Activated CD4-positive, alpha-beta T cell treated with anti-CD3 and anti-CD28 coated beads for 36 hours (primary cell): ENCODE results near the gene ARRB1. TPM values are rescaled to one million over a fixed set of nuclear protein-coding genes. Genes with fewer than 3 reads are reported as not detected.

Experiments used
- ATAC-seq: fragments of 200-7000 bp; cut with Tn5 transposase; one replicate; pipeline ENCODE4 v1.10.0; 2021; ENCODE audit warnings: mild to moderate bottlenecking, moderate library complexity
- CTCF ChIA-PET: fragments of 350-600 bp; sonication (Branson Sonifier 250); formaldehyde crosslinking; loops from one replicate; lab custom pipeline; 2021; ENCODE audit warnings: antibody characterized with exemption; lab: Charles Lee
- POLR2A ChIA-PET: fragments of 350-600 bp; sonication (Branson Sonifier 250); formaldehyde crosslinking; loops from one replicate; lab custom pipeline; 2021; ENCODE audit warnings: antibody characterized with exemption, inconsistent platforms; lab: Charles Lee
- DNase-seq: peaks from one replicate; pipeline ENCODE4 v3.0.0-alpha.2; 2020
- H3K27ac Mint-ChIP-seq: one replicate; pipeline ENCODE4 v1.8.0; 2021; ENCODE audit warnings: mixed read lengths
- H3K27me3 Mint-ChIP-seq: one replicate; pipeline ENCODE4 v1.8.0; 2021; ENCODE audit warnings: mixed read lengths
- H3K36me3 Mint-ChIP-seq: one replicate; pipeline ENCODE4 v1.8.0; 2021; ENCODE audit warnings: low read depth, mixed read lengths
- H3K4me1 Mint-ChIP-seq: one replicate; pipeline ENCODE4 v1.8.0; 2021; ENCODE audit warnings: mixed read lengths
- H3K4me3 Mint-ChIP-seq: one replicate; pipeline ENCODE4 v1.8.0; 2021; ENCODE audit warnings: mild to moderate bottlenecking, moderate library complexity, mixed read lengths
- H3K9me3 Mint-ChIP-seq: one replicate; pipeline ENCODE4 v1.8.0; 2021; ENCODE audit warnings: low read depth, mixed read lengths
- intact Hi-C, 2 experiments: fragments of 100-400 bp; cut with DNase I in 1 of 2; cut with micrococcal nuclease in 1 of 2; formaldehyde crosslinking; loops; one replicate each; pipeline versions ENCODE4 v1.14.2 to v1.15.1; 2022 to 2024; cut with DNase I, micrococcal nuclease
- total RNA-seq, 2 experiments: library from RNA; stranded (reverse); gene quantifications; one replicate each; pipeline ENCODE4 v1.2.3, GENCODE V29; 2021

Gene ARRB1
- total RNA-seq, 2 experiments from 2014 or later: 21.0 to 21.8 TPM

DNA sequence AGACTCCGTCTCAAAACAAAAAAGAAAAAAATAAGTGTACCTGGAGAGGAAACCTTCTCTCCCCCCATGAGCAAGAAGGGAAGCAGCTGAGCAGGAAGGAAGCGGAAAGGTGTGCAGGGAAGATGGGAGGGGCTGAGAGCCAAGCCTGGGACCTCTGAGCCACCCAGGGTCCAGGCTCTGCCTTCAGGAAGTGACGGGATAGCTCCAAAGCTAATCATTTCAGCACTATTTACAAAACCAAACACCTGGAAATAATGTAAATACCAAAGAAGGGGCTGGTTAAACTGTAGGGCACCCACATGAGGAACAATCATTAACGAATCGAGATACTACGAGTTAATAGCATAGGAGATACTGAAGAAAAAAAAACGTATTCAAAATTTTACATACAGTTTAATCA lies 27.9 kb downstream of the ARRB1 start:
- Mint-ChIP-seq H3K36me3 (peaks cover 3% of the 10 kb centered on the region), H3K4me3 (no peak overlapping the region), H3K27ac (no peak overlapping the region), H3K9me3 (no peaks in the 10 kb centered on the region), H3K27me3 (no peaks in the 10 kb centered on the region), H3K4me1 (peaks cover 50% of the 10 kb centered on the region)
- intact Hi-C loops: no loop called here
- ChIA-PET CTCF (interaction anchor here (0.6 kb wide), 1 partner anchor 598 kb away, joined by 3 read pairs; no protein-coding TSS in a partner anchor), POLR2A (no interaction called here)
- DNase-seq (no peak), ATAC-seq (no peak)

DNA sequence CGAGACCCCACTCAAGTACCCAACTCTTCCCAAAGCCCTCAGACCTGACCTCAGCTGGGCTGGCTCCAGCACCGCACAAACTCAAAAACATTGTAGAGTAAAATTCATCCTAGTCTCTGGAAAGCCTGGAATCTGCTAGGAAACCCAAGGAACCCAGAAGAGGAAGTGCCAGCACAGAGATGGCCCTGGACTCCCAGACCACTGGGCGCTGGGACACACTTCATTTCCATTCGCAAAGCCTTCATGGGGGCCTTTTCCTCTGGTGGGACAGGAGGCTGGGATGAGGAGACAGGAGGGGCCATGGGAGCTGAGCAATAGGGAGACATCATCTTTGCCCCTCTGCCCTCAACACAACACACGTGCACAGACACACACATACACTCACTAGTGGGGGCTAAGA lies 30.8 kb downstream of the ARRB1 start:
- POLR2A ChIA-PET: no interaction called here
- no peak for DNase-seq
- CTCF ChIA-PET: no interaction called here
- intact Hi-C loops: no loop called here
- no peak overlapping the region for H3K4me3 Mint-ChIP-seq
- H3K9me3 Mint-ChIP-seq: no peaks in the 10 kb centered on the region
- no peaks in the 10 kb centered on the region for H3K27me3 Mint-ChIP-seq
- ATAC-seq: no peak
- no peaks in the 10 kb centered on the region for H3K36me3 Mint-ChIP-seq
- peaks cover 31% of the 10 kb centered on the region for H3K4me1 Mint-ChIP-seq
- H3K27ac Mint-ChIP-seq: no peak overlapping the region

DNA sequence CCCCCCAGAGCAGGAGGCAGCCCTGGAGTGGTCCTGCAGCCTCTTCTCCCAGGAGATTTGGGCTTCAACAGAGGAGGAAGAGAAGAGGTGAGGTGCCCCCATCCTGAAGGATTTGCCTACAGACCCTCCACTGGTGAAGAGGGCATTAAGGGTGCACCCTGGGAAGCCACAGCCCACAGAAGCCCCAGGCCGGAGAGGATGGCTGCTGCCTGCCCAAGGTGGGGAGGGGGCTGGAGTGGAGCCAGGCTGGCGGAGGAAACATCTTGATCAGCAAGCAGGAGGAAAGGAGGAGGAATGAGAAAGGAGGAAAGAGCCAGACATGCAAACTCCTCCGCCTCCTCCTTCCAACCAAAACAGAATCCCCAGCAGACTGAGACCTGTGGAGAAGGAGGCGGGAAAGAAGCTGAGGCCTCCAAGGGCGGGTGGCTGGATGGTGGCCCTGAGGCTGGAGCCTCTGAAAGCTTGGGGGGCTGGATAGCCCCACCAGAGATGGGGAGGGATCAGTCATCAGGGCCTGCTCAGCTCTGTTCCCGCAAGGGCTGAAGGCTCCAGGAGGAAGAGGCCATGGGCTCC lies 31.3 kb downstream of the ARRB1 start:
- H3K27me3 Mint-ChIP-seq: no peaks in the 10 kb centered on the region
- H3K4me1 Mint-ChIP-seq: peaks cover 33% of the 10 kb centered on the region
- ATAC-seq: no peak

DNA sequence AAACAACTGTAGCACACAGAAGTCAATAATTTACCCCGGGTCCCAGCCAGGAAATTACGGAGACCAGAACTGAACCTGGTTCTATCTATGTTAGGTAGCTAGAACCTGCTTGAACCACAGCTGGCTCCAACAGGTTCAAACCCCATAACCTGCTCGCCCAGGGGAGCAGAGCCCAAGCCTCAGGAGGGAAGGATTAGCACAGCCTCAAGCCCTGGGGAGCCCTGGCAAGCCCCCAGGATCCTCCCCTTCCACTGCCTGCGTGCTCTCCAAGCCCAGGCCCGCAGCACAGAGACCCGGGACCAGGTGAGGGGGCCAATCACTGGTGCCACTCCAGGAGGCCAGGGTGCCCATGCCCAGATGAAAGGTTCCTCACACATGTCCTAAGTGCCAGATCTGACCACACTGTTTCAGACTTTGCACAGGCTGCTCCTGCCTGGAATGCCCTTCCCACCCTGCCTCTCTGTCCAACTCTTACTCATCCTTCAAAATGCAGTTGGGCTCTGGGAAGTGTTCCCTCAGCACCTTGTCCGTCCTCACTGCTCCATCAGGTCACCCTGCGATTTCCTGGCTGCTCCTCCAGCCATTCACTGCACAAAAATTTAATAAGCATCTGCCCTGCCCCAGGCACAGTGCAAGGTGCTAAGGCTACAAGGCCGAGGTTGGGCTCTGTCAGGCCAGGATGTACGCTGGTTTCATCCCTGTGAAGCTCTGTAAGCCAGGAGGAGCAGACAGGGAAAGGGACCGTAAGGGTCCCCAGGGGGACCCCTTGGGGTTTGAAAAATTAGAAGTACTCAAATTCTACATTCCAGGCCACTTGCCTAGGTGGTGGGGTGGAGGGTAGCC lies 32.2 kb downstream of the ARRB1 start:
- H3K27me3 Mint-ChIP-seq: no peaks in the 10 kb centered on the region
- H3K4me1 Mint-ChIP-seq: peaks cover 29% of the 10 kb centered on the region
- H3K9me3 Mint-ChIP-seq: no peaks in the 10 kb centered on the region
- CTCF ChIA-PET: interaction anchor here (1.1 to 1.4 kb wide), 2 partner anchors 11 to 43 kb away, joined by 3 to 4 read pairs; no protein-coding TSS in a partner anchor
- intact Hi-C loops: no loop called here
- no peak for DNase-seq
- no peak overlapping the region for H3K27ac Mint-ChIP-seq
- POLR2A ChIA-PET: no interaction called here
- no peak for ATAC-seq
- no peak overlapping the region for H3K4me3 Mint-ChIP-seq
- peaks cover 1% of the 10 kb centered on the region for H3K36me3 Mint-ChIP-seq

More for the DNA sequence above, 31.3 kb downstream of the ARRB1 start:
- CTCF ChIA-PET: no interaction called here
- POLR2A ChIA-PET: no interaction called here
- H3K27ac Mint-ChIP-seq: no peak overlapping the region
- no peak for DNase-seq
- H3K4me3 Mint-ChIP-seq: no peak overlapping the region
- intact Hi-C loops: no loop called here
- H3K36me3 Mint-ChIP-seq: peaks cover 1% of the 10 kb centered on the region
- H3K9me3 Mint-ChIP-seq: no peaks in the 10 kb centered on the region

DNA sequence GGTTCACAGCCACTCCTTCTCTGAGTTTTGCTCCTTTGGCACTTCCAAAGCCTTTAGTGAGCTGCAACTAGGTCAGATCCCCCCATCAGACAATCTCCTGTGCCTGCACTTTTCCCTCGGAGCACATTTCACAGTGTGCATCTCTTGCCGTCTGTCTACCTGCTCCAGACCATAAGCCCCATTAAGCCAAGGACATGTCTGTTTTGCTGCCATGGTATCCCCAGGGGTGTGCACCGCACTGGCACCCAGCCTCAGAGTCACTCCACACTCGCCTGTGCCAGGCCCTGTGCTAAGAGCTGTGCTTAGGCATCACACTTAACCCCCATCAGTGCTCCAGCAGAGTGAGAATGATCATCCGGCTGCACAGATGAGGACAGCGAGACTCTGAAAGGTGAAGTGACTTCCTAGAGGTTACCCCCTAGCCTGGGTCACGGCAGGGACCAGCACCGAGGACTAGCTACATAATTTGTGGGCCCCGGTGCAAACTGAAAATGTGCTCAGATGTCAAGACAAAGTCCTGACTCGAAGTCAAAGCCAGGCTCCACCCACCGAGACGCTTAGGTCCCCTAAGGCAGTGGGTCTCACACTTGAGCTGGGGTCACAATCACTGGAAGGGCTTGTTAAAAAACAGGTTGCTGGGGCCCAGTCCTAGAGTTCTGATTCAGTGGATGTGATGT lies 33.9 kb downstream of the ARRB1 start:
- ChIA-PET POLR2A (no interaction called here), CTCF (interaction anchor here (0.6 to 1.4 kb wide), 3 partner anchors 9 to 139 kb away, joined by 3 to 4 read pairs (median 3); no protein-coding TSS in a partner anchor)
- ATAC-seq (no peak), DNase-seq (no peak)
- Mint-ChIP-seq H3K4me1 (peaks cover 13% of the 10 kb centered on the region), H3K27me3 (no peaks in the 10 kb centered on the region), H3K4me3 (no peak overlapping the region), H3K27ac (no peak overlapping the region), H3K9me3 (no peaks in the 10 kb centered on the region), H3K36me3 (peaks cover 1% of the 10 kb centered on the region)
- intact Hi-C loops: no loop called here

DNA sequence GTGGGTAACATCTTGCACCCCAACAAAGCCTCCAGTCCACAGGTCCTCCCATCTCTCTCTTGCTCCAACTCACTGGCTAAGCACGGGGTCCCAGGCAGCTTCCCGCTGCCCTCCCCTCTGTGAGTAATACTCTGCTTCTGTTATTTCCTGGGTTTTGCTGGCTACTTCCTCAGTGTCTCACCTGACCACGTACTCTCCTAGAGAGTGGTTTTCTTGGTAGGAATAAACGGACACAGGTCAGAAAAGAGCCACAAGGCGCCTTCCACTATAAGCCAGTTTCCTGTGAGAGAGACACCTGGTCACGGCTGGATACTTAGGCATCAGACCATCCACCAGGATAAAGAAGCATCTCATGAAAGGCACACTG lies 36.0 kb downstream of the ARRB1 start:
- ATAC-seq (no peak), DNase-seq (no peak)
- Mint-ChIP-seq H3K27ac (no peak overlapping the region), H3K4me3 (no peak overlapping the region), H3K9me3 (no peaks in the 10 kb centered on the region), H3K27me3 (no peaks in the 10 kb centered on the region), H3K36me3 (peaks cover 1% of the 10 kb centered on the region), H3K4me1 (peaks cover 7% of the 10 kb centered on the region)
- intact Hi-C loops: no loop called here
- ChIA-PET POLR2A (no interaction called here), CTCF (no interaction called here)

DNA sequence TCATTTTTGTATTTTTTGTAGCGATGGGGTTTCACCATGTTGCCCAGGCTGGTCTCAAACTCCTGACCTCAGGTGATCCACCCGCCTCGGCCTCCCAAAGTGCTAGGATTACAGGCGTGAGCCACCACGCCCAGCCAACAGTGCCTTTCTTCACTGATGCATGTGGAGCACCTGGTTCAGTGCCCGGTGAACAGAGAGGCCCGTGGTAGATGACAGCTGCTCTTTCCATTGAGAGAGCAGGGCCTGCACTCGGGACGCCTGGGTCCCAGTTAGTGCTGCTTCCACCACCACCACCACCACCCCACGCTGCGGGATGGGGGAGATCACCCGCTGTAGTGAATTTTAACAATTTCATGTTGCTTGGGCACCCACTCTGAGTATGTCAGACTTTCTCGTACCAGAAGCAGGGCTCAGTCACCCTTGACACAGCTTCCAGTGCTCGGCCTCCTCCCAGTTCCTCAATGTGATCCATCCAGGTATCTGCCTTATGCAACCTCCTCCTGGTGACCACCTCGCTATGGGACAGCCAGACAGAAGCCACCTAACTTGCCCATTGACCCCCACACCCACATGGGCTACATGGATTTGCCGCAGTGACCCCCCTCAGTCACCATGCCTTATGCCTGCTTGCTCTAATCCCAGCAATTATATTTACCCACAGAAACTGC lies 36.6 kb downstream of the ARRB1 start:
- Mint-ChIP-seq H3K27ac (no peak overlapping the region), H3K36me3 (peaks cover 1% of the 10 kb centered on the region), H3K9me3 (no peaks in the 10 kb centered on the region), H3K27me3 (no peaks in the 10 kb centered on the region), H3K4me1 (peaks cover 7% of the 10 kb centered on the region), H3K4me3 (no peak overlapping the region)
- no peak for ATAC-seq
- DNase-seq: no peak
- intact Hi-C loops: no loop called here
- ChIA-PET POLR2A (no interaction called here), CTCF (interaction anchor here (1.0 kb wide), 1 partner anchor 35 kb away, joined by 4 read pairs; no protein-coding TSS in a partner anchor)

DNA sequence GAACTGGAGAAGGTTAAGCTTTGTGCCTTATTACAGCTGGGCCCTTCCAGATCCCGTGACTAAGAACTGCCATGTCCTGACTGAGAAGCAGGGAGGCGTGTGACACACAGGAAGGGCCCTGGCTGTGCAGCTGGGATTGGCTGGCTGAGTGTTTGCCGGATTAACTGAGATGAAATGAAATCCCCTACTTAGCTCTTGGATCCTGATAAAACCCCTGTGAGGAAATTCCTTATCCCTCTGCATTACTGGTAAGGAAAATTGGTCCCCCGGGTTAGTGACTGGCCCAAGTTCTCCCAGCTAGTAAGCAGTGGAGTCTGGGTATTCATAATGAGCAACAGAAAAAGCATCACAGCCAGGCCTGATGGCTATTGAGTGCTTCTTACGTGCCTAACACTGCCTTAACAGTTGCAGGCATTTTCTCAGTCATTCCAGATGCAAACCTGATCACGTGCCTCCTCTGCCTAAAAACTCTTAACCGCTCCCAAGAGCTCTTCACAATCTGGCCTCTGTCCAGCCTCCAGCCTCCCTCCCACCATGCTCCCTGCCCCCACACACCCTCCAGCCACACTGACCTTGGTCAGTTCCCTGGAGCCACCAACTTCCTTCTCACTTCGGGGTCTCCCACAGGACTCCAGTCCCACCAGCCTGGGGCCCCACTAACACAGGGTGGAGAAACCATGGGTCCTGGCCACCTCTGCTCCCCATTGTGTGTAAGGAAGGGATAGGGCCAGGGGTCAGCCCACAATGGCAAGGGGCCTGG lies 37.8 kb downstream of the ARRB1 start:
- H3K9me3 Mint-ChIP-seq: no peaks in the 10 kb centered on the region
- no peak overlapping the region for H3K4me3 Mint-ChIP-seq
- peaks cover 1% of the 10 kb centered on the region for H3K36me3 Mint-ChIP-seq
- no peak overlapping the region for H3K27ac Mint-ChIP-seq
- peaks cover 7% of the 10 kb centered on the region for H3K4me1 Mint-ChIP-seq
- ATAC-seq (no peak), DNase-seq (no peak)
- ChIA-PET POLR2A (no interaction called here), CTCF (interaction anchor here (0.6 to 1.0 kb wide), 3 partner anchors 20 to 139 kb away, joined by 3 to 4 read pairs (median 3); no protein-coding TSS in a partner anchor)
- H3K27me3 Mint-ChIP-seq: no peaks in the 10 kb centered on the region
- intact Hi-C loops: no loop called here

DNA sequence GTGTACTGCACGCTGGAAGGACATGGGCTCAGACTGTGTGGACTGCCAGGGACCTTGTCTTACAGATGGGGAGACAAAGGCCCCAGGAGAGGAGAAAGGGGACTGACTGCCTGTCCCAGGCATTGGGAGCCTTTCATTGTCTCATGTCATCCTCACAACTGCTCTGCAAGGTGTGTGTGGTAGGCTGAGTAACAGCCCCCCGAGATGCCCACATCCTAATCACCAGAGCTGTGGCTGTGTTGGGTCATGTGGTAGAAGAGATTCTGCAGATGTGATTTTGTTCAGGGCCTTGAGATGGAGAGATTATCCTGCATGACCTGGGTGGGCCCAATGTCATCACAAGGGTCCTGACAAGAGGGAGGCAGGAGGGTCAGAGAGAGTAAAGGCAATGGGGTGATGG lies 39.1 kb downstream of the ARRB1 start:
- Mint-ChIP-seq H3K27ac (no peak overlapping the region), H3K4me3 (no peak overlapping the region), H3K4me1 (peaks cover 7% of the 10 kb centered on the region), H3K36me3 (peaks cover 1% of the 10 kb centered on the region), H3K27me3 (no peaks in the 10 kb centered on the region), H3K9me3 (no peaks in the 10 kb centered on the region)
- POLR2A ChIA-PET: no interaction called here
- intact Hi-C loops: no loop called here
- DNase-seq (no peak), ATAC-seq (no peak)
- CTCF ChIA-PET: no interaction called here

DNA sequence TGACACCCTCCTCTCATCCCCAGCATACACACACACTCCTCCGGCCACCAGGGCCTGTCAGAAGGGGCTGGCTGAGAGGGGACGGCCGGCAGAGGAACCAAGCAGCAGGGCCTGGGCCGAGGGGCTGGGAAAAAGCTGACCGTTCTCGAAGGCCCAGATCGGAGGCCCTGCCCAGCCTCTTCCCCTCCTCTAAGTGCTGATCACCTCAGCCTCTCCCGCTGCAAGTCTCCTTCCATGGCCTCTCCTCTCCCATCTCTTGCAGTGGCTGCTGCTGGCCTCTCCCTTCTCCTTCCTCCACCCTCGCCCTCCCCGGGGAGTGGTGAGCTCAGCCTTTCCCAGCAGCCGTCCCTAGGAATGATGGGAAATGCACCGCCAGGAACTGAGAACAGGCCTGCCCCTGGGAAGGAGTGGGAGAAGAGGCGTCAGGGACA lies 39.6 kb downstream of the ARRB1 start:
- H3K4me3 Mint-ChIP-seq: no peak overlapping the region
- peaks cover 1% of the 10 kb centered on the region for H3K36me3 Mint-ChIP-seq
- H3K9me3 Mint-ChIP-seq: no peaks in the 10 kb centered on the region
- no peaks in the 10 kb centered on the region for H3K27me3 Mint-ChIP-seq
- no peak for ATAC-seq
- H3K4me1 Mint-ChIP-seq: peaks cover 7% of the 10 kb centered on the region
- ChIA-PET CTCF (interaction anchor here (1.0 to 1.6 kb wide), 2 partner anchors 32 to 38 kb away, joined by 3 to 5 read pairs; no protein-coding TSS in a partner anchor), POLR2A (no interaction called here)
- intact Hi-C loops: no loop called here
- DNase-seq: no peak
- no peak overlapping the region for H3K27ac Mint-ChIP-seq
